PFSK-1 (cell line): ENCODE measurements around the gene SLC25A51.

Experiments used
- FOXP2 ChIP-seq: optimal IDR thresholded peaks from 2 replicates; pipeline ENCODE3; 2011; ENCODE audit warnings: borderline replicate concordance, control low read depth, inconsistent platforms; ENCODE audit not compliant: insufficient read depth; ENCODE audit errors: extremely low read length, extremely low read depth
- POLR2AphosphoS5 ChIP-seq: IDR thresholded peaks from 2 replicates; pipeline ENCODE4 v1.6.1; 2012; ENCODE audit warnings: low read depth, mild to moderate bottlenecking, control low read depth, low read length, moderate library complexity
- REST ChIP-seq, 2 experiments: IDR thresholded peaks; 2 replicates each; pipeline versions ENCODE4 v1.6.1 to v1.8.0; 2011 to 2012; ENCODE audit warnings: low read depth in 2 of 2, low read length in 2 of 2, control low read depth in 1 of 2, inconsistent platforms in 1 of 2, mild to moderate bottlenecking in 1 of 2, moderate library complexity in 1 of 2; ENCODE audit not compliant: insufficient read depth in 1 of 2
- SIN3A ChIP-seq: IDR thresholded peaks from 2 replicates; pipeline ENCODE4 v1.6.1; 2012; ENCODE audit warnings: mild to moderate bottlenecking, low read length, moderate library complexity, borderline replicate concordance; ENCODE audit not compliant: insufficient read depth
- TAF1 ChIP-seq: IDR thresholded peaks from 2 replicates; pipeline ENCODE4 v1.6.1; 2012; ENCODE audit warnings: low read length, control low read depth, borderline replicate concordance; ENCODE audit not compliant: insufficient read depth

Gene SLC25A51

DNA sequence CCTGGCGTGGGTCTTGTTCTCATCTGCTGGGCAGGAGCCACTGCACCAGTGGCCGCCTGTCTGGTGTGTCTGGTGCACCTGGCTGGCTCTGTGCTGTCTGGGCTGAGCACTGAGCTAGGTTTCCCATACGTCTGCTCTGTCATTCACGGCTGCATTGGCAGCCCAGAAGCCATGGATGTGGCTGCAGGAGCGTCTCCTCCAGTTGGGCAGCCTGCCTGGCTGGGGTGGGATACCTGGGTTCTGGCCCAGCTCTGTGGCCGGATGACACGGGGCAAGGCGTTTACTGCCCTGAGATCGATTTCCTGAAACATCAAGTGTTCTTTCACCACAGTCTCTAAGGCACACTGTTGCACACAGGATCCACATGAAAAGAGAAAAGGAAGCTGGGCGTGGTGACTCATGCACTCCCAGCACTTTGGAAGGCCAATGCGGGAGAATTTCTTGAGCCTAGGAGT is 25.5 kb upstream of the SLC25A51 start:
- TF ChIP-seq FOXP2 (no peak), POLR2AphosphoS5 (no peak), SIN3A (no peak), REST (IDR thresholded peaks at IDR 0.05; ENCODE audit: insufficient read depth in 1 of 2, low read depth in 2 of 2, low read length in 2 of 2) (no peak), TAF1 (no peak)

- TF ChIP-seq POLR2AphosphoS5 (no peak), TAF1 (no peak), SIN3A (no peak), REST (IDR thresholded peaks at IDR 0.05; ENCODE audit: insufficient read depth in 1 of 2, low read depth in 2 of 2, low read length in 2 of 2) (no peak), FOXP2 (no peak)
Observed at GRCh38 chr9:37928552-37929430, 24.9 kb upstream of the SLC25A51 start.

- TF ChIP-seq TAF1 = no peak
- TF ChIP-seq FOXP2 = no peak
- no peak for TF ChIP-seq POLR2AphosphoS5
- no peak for TF ChIP-seq SIN3A
- no peak for TF ChIP-seq REST (IDR thresholded peaks at IDR 0.05; ENCODE audit: insufficient read depth in 1 of 2, low read depth in 2 of 2, low read length in 2 of 2)
Observed at GRCh38 chr9:37927601-37928551, 23.9 kb upstream of the SLC25A51 start.

DNA sequence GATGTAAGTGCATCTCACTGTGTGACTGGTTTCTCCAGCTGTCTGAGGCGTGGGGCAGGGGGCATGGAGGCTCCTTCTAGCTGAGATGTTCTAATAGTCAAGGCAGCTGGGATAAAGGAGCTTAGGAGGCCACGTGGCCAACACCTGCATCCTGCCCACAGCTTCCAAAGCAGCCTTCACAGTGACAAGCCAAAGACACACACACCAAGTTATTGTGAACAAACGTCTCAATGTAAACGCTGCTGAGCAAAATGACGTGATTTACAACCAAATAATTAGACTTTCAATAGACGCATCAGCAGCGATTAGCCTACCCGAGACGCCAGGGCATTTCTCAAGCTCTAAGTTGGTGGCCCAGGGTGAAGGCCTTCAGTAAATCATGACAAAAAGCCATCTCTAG is 23.2 kb upstream of the SLC25A51 start:
- TF ChIP-seq REST (IDR thresholded peaks at IDR 0.05; ENCODE audit: insufficient read depth in 1 of 2, low read depth in 2 of 2, low read length in 2 of 2) = no peak
- TF ChIP-seq FOXP2 = no peak
- TF ChIP-seq POLR2AphosphoS5 = no peak
- no peak for TF ChIP-seq SIN3A
- no peak for TF ChIP-seq TAF1
